Brain pericyte (primary cell): ENCODE results near the gene ZNF630.
"Not testable (repeated sequence)": the region's sequence is repeated elsewhere in the genome, so short reads cannot be mapped to it uniquely, and the experiment has no call there.

ENCODE experiments used
- DNase-seq: peaks from one replicate; pipeline ENCODE4 v3.0.0-alpha.2; 2012; ENCODE audit warnings: low read depth, low spot score

ZNF630 gene

DNA sequence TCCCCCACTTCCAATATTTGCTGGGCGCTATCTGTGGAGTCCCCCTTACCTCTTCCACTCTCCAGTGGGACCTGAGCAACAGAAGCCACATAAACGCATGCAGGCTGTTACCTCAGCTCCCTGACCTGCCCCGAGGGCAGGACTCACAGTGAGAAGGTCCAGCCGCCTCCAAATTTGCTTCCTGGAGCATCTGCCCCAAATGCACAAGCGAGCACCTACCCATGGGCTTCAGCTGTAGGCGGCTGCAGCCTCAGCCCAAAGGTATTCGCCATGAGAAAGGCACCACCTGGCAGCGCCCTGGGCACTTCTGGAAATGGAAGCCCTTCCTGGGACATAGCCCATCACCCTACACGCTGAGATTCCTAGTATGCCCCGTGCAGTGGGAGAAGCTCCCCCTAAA lies 41.2 kb downstream of the ZNF630 start:
- no peak for DNase-seq

DNA sequence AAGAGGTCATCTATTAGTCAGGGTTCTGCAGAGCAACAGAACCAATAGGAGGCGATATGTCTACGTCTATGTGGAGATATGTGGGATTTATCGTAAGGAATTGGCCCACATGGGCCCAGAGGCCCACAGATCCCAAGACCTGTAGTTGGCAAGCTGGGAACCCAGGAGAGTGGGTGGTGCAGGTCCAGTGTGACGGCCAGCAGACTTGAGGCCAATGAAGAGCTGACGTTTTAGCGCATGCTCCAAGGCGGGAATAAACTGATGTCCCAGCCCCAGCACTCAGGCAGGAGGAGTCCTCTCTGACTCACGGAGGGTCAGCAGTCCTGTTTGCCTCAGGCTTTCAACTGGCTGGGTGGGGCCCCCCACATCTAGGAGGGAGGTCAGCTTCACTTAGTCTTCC lies 43.3 kb downstream of the ZNF630 start:
- DNase-seq: no peak

DNA sequence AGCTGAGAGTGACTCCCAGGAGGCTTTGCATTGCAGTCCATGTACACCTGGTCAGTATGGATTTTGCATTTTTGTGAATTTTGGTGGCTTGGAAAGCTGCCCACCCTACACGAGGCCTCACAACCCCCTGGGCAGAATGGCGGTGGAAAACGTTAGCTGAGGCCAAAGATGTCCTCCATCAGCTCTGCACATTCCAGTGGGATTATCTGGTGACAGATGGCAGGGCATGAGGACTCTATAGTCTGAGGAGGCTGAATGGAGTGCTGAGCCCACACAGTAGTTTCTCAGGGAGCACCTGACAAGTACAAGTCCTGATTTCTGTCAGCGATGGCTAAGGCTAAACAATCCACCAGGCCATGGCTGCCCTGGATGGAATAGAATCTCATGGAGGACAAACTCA lies 43.9 kb downstream of the ZNF630 start:
- DNase-seq: not testable (repeated sequence)

DNA sequence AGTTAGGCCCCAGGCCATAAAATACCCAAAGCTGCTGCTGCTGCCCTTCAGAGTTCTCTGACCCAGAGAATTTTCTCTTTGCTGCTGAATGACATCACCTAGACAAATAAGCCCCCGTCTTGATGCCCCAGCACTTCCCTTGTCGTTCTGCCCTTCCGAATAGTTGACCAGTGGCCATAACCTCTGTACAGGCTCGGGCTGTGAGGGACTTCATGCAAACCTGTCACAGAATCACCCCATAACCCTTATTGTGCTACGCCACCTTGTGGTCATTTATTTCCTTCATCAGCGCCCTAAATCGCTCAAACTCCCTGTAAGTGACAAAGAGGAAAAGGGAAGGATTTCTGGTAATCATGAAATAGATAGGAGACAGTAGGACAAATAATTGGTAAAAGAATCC lies 45.9 kb downstream of the ZNF630 start:
- DNase-seq: no peak

DNA sequence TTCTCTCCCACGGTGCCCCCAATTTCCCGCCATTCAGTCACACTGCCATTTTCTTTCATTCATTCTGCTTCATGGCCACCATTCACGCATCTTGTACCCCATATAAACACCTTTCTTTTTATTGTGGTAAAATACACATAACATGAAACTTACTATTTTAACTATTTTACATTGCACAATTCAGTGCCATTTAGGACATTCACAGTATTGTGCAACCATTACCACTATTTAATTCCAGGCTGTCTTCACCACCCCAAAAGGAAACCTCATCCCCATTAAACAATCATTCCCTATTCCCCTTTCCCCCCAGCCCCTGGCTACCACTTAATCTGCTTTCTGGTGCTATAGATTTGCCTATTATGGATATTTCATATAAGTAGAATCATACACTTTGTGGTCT lies 48.7 kb downstream of the ZNF630 start:
- DNase-seq: no peak

DNA sequence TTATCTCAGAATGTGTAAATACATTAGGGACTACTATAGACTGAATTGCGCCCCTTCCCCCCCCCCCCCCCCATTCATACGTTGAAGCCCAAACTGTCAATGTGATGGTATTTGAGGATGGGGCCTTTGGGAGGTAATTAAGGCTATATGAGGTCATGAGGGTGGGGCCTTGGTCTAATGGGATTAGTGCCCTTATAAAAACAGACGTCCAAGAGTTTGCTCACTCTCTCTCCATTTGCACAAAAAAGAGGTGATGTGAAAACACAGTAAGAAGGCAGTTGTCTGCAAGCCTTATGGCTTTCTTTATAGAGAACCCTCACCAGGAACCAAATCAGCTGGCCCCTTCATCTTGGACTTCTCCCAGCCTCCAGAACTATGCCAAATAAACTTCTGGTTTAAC lies 49.3 kb downstream of the ZNF630 start:
- no peak for DNase-seq

DNA sequence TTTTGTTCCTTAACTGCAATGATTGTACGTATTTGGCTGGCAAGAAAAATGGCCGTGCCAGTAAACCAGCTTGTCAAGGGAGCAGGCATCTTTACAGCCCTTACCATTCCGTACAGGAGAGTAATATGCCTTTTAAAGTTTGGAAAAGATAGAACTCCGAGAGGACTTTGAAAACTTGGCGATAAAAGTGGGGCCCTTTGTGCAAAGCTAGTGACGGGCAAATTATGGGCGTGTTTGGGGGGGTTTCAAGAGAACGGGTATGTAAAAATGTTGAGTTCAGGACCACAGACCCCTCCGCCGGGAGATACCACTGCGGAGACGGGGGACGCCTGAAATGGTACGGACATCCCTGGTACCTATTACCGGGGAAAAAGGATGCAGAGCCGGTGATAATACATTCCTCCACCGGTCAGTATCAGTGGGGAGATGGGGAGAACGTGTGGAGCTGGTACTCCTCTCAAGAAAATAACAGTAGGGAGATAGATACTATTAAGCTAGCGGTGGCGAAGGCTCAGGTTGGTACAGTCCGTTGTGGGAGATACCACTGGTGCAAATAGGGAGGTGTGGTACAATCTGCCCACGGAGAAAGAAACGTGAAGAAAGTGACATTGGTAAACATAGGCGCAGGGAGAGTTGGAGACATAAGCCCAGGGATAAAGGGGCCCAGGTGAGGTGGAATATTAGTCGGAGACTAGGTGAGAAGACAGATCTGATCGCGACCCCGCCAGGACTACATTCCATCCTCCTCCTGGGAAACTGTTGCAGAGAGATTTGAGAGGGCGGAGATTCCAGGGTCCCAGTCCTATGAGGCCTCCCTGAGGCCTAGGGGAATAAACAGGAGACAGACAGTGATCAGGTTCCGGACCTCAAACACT lies 50.2 kb downstream of the ZNF630 start:
- DNase-seq: peak; percentile 74

DNA sequence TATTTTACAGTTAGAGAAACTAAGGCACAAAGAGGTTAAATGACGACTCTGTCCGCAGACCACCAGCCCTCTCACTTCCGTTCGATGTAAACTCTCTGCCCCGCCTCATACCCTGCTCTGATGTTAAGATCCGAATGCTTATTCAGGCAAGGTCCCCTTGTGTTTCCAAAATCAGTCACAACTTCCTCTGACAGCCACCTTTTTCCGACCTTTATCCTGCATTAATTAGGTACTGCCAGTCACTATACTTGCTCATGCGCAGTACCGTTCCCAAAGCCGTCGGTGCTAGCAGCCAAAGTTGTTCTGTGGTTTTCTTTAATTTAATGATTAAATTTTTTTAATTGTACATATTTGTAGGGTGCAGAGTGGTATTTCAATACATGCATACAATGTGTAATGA lies 51.0 kb downstream of the ZNF630 start:
- DNase-seq: not testable (repeated sequence)

DNA sequence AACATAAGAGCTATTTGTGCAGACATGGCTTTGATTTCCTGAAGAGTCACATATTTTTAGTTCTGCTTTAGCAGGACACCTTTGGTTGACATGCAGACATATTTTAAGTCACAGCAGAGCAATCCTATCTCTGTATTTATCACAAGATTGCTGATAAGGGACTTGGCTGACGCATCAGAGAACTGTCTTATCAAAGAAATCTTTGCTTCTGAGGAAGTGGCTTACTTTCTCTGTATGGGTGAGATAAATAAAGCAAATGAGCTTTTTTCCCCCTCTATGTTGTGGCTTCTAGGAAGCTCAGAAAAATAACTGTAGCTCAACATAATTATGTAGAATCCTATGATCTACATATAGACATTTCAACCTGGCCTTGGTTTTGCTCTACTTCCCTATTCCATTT lies 51.5 kb downstream of the ZNF630 start:
- DNase-seq: not testable (repeated sequence)

DNA sequence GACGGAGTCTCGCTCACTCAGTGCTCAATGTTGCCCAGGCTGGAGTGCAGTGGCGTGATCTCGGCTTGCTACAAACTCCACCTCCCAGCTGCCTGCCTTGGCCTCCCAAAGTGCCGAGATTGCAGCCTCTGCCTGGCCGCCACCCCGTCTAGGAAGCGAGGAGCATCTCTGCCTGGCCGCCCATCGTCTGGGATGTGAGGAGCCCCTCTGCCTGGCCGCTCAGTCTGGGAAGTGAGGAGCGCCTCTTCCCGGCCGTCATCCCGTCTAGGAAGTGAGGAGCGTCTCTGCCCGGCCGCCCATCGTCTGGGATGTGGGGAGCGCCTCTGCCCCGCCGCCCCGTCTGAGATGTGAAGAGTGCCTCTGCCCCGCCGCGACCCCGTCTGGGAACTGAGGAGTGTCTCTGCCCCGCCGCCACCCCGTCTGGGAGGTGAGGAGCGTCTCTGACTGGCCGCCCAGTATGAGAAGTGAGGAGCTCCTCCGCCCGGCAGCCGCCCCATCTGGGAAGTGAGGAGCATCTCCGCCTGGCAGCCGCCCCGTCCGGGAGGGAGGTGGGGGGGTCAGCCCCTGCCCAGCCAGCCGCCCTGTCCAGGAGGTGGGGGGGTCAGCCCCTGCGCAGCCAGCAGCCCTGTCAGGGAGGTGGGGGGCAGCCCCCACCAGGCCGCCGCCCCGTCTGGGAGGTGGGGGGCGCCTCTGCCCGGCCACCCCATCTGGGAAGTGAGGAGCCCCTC lies 54.7 kb downstream of the ZNF630 start:
- not testable (repeated sequence) for DNase-seq

DNA sequence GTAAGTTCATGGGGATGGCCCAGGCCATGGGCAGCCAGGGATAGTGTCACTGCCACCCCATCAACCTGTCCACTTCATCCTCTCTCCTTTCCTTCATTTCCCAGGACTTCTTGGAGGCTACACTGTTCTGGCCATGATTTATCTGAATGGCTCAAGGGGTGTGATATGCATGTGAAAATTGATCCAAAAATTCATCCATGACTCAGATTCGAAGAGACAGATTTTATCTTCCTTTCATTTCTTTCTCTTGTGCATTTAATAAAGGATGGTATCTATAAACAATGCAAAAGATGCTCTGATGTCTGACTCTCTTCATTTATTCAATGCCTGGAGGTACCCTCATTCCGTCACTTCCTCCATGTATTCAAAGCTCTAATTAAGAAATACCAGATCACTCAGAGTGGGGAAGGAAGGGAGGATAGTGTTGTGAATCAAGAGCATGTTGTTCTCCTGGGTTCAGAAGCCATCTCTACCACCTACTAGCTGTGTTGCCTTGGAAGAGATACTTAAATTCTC lies 61.9 kb downstream of the ZNF630 start:
- DNase-seq: not testable (repeated sequence)
